ENCODE measurements around the gene FRMD5.
A peak's percentile ranks its signal among the peaks of the same experiment; 100 is the strongest.

FRMD5 gene

DNA sequence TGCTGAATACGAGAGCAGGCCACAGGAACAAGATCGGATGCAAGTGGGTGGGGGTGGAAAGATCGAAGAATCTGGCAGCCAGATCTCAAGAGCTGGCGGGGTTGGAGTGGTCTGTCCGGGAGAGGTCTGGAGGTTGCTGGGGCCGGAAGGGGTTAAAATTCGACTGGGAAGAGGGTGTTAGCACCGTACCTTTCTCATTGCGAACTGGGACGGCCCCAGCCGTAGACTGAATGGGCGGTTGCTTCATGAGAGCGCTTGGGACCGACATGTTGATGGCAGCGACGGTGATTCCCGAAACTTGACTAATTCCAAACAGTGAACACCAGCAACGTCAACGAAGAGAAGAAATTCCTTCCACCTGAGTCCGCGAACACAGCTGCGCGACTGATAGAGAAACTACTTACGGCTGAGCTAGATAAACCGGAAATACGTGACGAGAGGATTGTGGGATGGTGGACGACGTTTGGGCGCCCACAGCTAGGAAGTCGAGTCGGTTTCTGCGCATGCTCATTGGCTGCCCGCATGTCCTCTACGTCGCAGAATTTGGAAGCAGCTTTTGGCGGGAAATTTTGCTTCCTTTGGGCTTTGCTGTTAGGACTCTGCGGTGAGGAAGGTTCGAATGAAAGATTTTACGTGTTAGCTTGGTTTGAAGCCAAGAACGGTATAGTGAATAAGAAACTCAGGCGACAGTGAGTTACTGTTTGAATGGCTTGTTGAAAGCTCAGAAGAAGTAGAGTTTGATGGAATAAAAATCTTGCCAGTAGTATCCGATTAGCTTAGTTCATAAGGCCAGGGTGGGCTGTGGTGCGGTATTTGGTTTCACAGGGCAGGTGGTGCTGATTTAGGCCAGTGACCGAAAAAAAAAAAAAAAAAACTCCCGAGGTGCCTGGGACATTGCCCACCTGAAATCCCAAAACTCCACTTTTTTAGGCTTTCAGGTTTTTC, 370.5 kb downstream of the FRMD5 start, which contains the start of gene MFAP1:
Gene MFAP1, minus strand, starts transcription at position 389 of the 945 bp plus-strand sequence. Its CDS starts 121 bp downstream, at position 268.
- FAIRE-seq (peak; percentile 99), DNase-seq (ENCODE audit: extremely low spot score, insufficient read length, low read depth) (peak; percentile 85)

DNA sequence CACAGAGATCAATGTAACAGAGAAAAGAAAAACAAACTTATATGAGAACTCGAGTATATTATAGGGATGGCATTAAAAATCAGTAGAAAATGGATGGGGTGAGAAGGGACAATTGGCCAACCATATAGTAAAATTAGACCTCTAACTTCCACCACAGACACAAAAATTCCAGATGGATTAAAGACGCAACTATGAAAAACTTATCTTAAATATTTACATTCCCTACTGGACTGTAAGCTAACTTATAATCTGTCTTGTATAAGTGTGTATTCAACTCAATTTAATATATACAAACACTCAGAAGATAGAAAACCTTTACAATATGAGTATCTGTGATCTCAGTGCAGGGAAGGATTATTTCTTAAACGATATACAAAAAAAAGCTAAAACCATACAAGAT, 373.6 kb downstream of the FRMD5 start:
- no peak for DNase-seq (ENCODE audit: extremely low spot score, insufficient read length, low read depth)
- FAIRE-seq, result no peak
